Measurements from ENCODE around the gene MARCHF6. TPM values are rescaled to one million over a fixed set of nuclear protein-coding genes. Genes with fewer than 3 reads are reported as not detected.

Gene MARCHF6
- total and polyA plus RNA-seq, 2 donors (not counting 1 experiment from before 2014, with no cell fraction given) = 69.0 to 201 TPM

GRCh38 chr5:10337107-10337506, 16.4 kb upstream of the MARCHF6 start:
- Histone ChIP-seq H3K4me1 (ENCODE audit: control insufficient read depth in 2 of 2, insufficient read depth in 2 of 2, low read length in 2 of 2) (peaks cover 10 to 15% of the 10 kb centered on the region in 2 donors), H2AFZ (ENCODE audit: insufficient read depth, low read depth, low read length, poor library complexity, severe bottlenecking) (no peak overlapping the region), H4K20me1 (ENCODE audit: control insufficient read depth, insufficient read depth, low read length, poor library complexity, severe bottlenecking) (no peaks in the 10 kb centered on the region), H3K4me3 (ENCODE audit: control extremely low read depth in 1 of 5, extremely low read depth in 1 of 5, insufficient read depth in 1 of 5, low read depth in 2 of 5, low read length in 4 of 5) (no peak overlapping the region), H3K27ac (ENCODE audit: low read length in 2 of 2) (no peak overlapping the region), H3K27me3 (replicated peaks in 1 of 4; ENCODE audit: control extremely low read depth in 1 of 4, control insufficient read depth in 3 of 4, insufficient read depth in 4 of 4, low read length in 3 of 4) (peaks cover 0 to 25% (median 14%) of the 10 kb centered on the region in 4 experiments), H3K9me3 (ENCODE audit: control extremely low read depth in 1 of 3, control insufficient read depth in 2 of 3, insufficient read depth in 1 of 3, low read length in 2 of 3) (peaks cover 0 to 7% (median 0%) of the 10 kb centered on the region in 3 donors), H3K9ac (ENCODE audit: low read length) (no peak overlapping the region), H3K79me2 (ENCODE audit: control insufficient read depth, insufficient read depth, low read length) (no peaks in the 10 kb centered on the region), H3K4me2 (replicated peaks; ENCODE audit: low read depth, low read length, poor library complexity, severe bottlenecking) (no peak overlapping the region), H3K36me3 (replicated peaks in 1 of 2; ENCODE audit: control extremely low read depth in 1 of 2, control insufficient read depth in 1 of 2, extremely low read depth in 1 of 2, insufficient read depth in 2 of 2, low read length in 1 of 2) (no peaks in the 10 kb centered on the region)
- no peaks in the 10 kb centered on the region for H3K9me3 Mint-ChIP-seq (ENCODE audit: insufficient read depth)
- no peak for ATAC-seq (ENCODE audit: low read depth)
- no peak for DNase-seq
- ChIA-PET POLR2A (interaction anchor here (0.6 kb wide), 1 partner anchor 86 kb away, joined by 4 read pairs; no protein-coding TSS in a partner anchor), CTCF (no interaction called here)
- H3K4me1 Mint-ChIP-seq = peaks cover 15% of the 10 kb centered on the region
- TF ChIP-seq CTCF (IDR thresholded peaks at IDR 0.05) (no peak), EZH2 (IDR thresholded peaks at IDR 0.05; ENCODE audit: borderline replicate concordance, insufficient read depth, low read depth, low read length, poor library complexity, severe bottlenecking) (no peak)
- H3K4me3 Mint-ChIP-seq = no peak overlapping the region
- H3K27ac Mint-ChIP-seq = no peak overlapping the region
- WGBS (ENCODE audit: insufficient coverage) = 98% methylated on average over 3 of the region's 4 CpGs
- intact Hi-C loops (cut with micrococcal nuclease) = no loop called here
- H3K27me3 Mint-ChIP-seq = peaks cover 27% of the 10 kb centered on the region

GRCh38 chr5:10337986-10338385, 15.5 kb upstream of the MARCHF6 start:
- H3K9me3 Mint-ChIP-seq (ENCODE audit: insufficient read depth) = no peaks in the 10 kb centered on the region
- peaks cover 0 to 4% (median 0%) of the 10 kb centered on the region in 3 donors for H3K9me3 ChIP-seq (ENCODE audit: control extremely low read depth in 1 of 3, control insufficient read depth in 2 of 3, insufficient read depth in 1 of 3, low read length in 2 of 3)
- peaks cover 8 to 11% of the 10 kb centered on the region in 2 donors for H3K4me1 ChIP-seq (ENCODE audit: control insufficient read depth in 2 of 2, insufficient read depth in 2 of 2, low read length in 2 of 2)
- H2AFZ ChIP-seq (ENCODE audit: insufficient read depth, low read depth, low read length, poor library complexity, severe bottlenecking) = no peak overlapping the region
- intact Hi-C loops (cut with micrococcal nuclease) = no loop called here
- no peak overlapping the region for H3K27ac ChIP-seq (ENCODE audit: low read length in 2 of 2)
- H3K4me3 Mint-ChIP-seq = no peak overlapping the region
- ChIA-PET CTCF (no interaction called here), POLR2A (no interaction called here)
- H3K79me2 ChIP-seq (ENCODE audit: control insufficient read depth, insufficient read depth, low read length) = no peaks in the 10 kb centered on the region
- no peak for ATAC-seq (ENCODE audit: low read depth)
- peaks cover 18% of the 10 kb centered on the region for H3K27me3 Mint-ChIP-seq
- H4K20me1 ChIP-seq (ENCODE audit: control insufficient read depth, insufficient read depth, low read length, poor library complexity, severe bottlenecking) = no peaks in the 10 kb centered on the region
- H3K36me3 ChIP-seq (replicated peaks in 1 of 2; ENCODE audit: control extremely low read depth in 1 of 2, control insufficient read depth in 1 of 2, extremely low read depth in 1 of 2, insufficient read depth in 2 of 2, low read length in 1 of 2) = no peaks in the 10 kb centered on the region
- TF ChIP-seq EZH2 (IDR thresholded peaks at IDR 0.05; ENCODE audit: borderline replicate concordance, insufficient read depth, low read depth, low read length, poor library complexity, severe bottlenecking) (no peak), CTCF (IDR thresholded peaks at IDR 0.05) (no peak)
- no peak overlapping the region for H3K4me3 ChIP-seq (ENCODE audit: control extremely low read depth in 1 of 5, extremely low read depth in 1 of 5, insufficient read depth in 1 of 5, low read depth in 2 of 5, low read length in 4 of 5)
- H3K9ac ChIP-seq (ENCODE audit: low read length) = no peak overlapping the region
- H3K27me3 ChIP-seq (replicated peaks in 1 of 4; ENCODE audit: control extremely low read depth in 1 of 4, control insufficient read depth in 3 of 4, insufficient read depth in 4 of 4, low read length in 3 of 4) = peaks cover 0 to 17% (median 9%) of the 10 kb centered on the region in 4 experiments
- WGBS (ENCODE audit: insufficient coverage) = 95% methylated on average over 4 of the region's 4 CpGs
- H3K27ac Mint-ChIP-seq = no peak overlapping the region
- peaks cover 10% of the 10 kb centered on the region for H3K4me1 Mint-ChIP-seq
- no peak for DNase-seq
- no peak overlapping the region for H3K4me2 ChIP-seq (replicated peaks; ENCODE audit: low read depth, low read length, poor library complexity, severe bottlenecking)
